SK-N-SH treated with all-trans-retinoic acid at 6 μM for 48 hours (cell line): ENCODE measurements around the gene MYO9A.

ENCODE experiments used
- ATAC-seq: fragments of 200-7000 bp; cut with Tn5 transposase; 3 replicates; pipeline ENCODE4 v1.9.1; 2020; ENCODE audit warnings: mild to moderate bottlenecking, moderate library complexity
- ARNTL ChIP-seq: fragments of 450-650 bp; formaldehyde crosslinking; IDR thresholded peaks from 2 replicates; pipeline ENCODE4 v1.5.0; 2020; ENCODE audit warnings: low read depth, mild to moderate bottlenecking, moderate library complexity, borderline replicate concordance
- BACH2 ChIP-seq: fragments of 250-450 bp; sonication (Bioruptor Pico); IDR thresholded peaks from 2 replicates; pipeline ENCODE4 v1.9.0; 2021; ENCODE audit warnings: mild to moderate bottlenecking, borderline replicate concordance
- CSDC2 ChIP-seq: fragments of 250-450 bp; sonication (Bioruptor Pico); IDR thresholded peaks from 2 replicates; pipeline ENCODE4 v1.5.0; 2020; ENCODE audit warnings: mild to moderate bottlenecking, moderate library complexity
- ESRRG ChIP-seq: fragments of 250-450 bp; sonication (Bioruptor Pico); IDR thresholded peaks from 2 replicates; pipeline ENCODE4 v1.6.1; 2021; ENCODE audit warnings: mild to moderate bottlenecking
- GLIS3 ChIP-seq: fragments of 250-450 bp; sonication (Bioruptor Pico); IDR thresholded peaks from 2 replicates; pipeline ENCODE4 v1.5.0; 2020; ENCODE audit warnings: mild to moderate bottlenecking, moderate library complexity
- ISL1 ChIP-seq: fragments of 250-450 bp; sonication (Bioruptor Pico); IDR thresholded peaks from 2 replicates; pipeline ENCODE4 v2.1.2; 2022; ENCODE audit warnings: mild to moderate bottlenecking, moderate library complexity
- OSR1 ChIP-seq: fragments of 250-450 bp; sonication (Bioruptor Pico); IDR thresholded peaks from 2 replicates; pipeline ENCODE4 v1.8.0; 2022; ENCODE audit warnings: moderate library complexity, mild to moderate bottlenecking, inconsistent platforms
- PPARA ChIP-seq: fragments of 250-450 bp; sonication (Bioruptor Pico); IDR thresholded peaks from 2 replicates; pipeline ENCODE4 v1.5.0; 2020; ENCODE audit warnings: mild to moderate bottlenecking, borderline replicate concordance
- RARB ChIP-seq: fragments of 250-450 bp; sonication (Bioruptor Pico); IDR thresholded peaks from 2 replicates; pipeline ENCODE4 v1.8.0; 2021; ENCODE audit warnings: mild to moderate bottlenecking, moderate library complexity
- SNAI2 ChIP-seq: fragments of 250-450 bp; sonication (Bioruptor Pico); IDR thresholded peaks from 2 replicates; pipeline ENCODE4 v1.5.0; 2020; ENCODE audit warnings: mild to moderate bottlenecking, moderate library complexity
- TCF4 ChIP-seq: fragments of 250-450 bp; sonication (Bioruptor Pico); IDR thresholded peaks from 2 replicates; pipeline ENCODE4 v1.8.0; 2021; ENCODE audit warnings: mild to moderate bottlenecking, moderate library complexity, borderline replicate concordance
- TOX ChIP-seq: fragments of 250-450 bp; sonication (Bioruptor Pico); IDR thresholded peaks from 2 replicates; pipeline ENCODE4 v1.8.0; 2021; ENCODE audit warnings: mild to moderate bottlenecking, moderate library complexity, borderline replicate concordance
- ZC3H10 ChIP-seq: fragments of 250-450 bp; sonication (Bioruptor Pico); IDR thresholded peaks from 2 replicates; pipeline ENCODE4 v1.5.1; 2021; ENCODE audit warnings: mild to moderate bottlenecking, moderate library complexity
- ZFP3 ChIP-seq: fragments of 250-450 bp; sonication (Bioruptor Pico); IDR thresholded peaks from 2 replicates; pipeline ENCODE4 v1.5.0; 2020; ENCODE audit warnings: mild to moderate bottlenecking, moderate library complexity
- ZFP30 ChIP-seq: fragments of 450-650 bp; formaldehyde crosslinking; IDR thresholded peaks from 2 replicates; pipeline ENCODE4 v1.5.0; 2022; ENCODE audit warnings: mild to moderate bottlenecking, moderate library complexity
- ZNF565 ChIP-seq: fragments of 450-650 bp; formaldehyde crosslinking; conservative IDR thresholded peaks from 2 replicates; pipeline ENCODE4 v1.5.0; 2020; ENCODE audit warnings: low read depth, mild to moderate bottlenecking, moderate library complexity
- ZNF8 ChIP-seq: fragments of 450-650 bp; formaldehyde crosslinking; IDR thresholded peaks from 2 replicates; pipeline ENCODE4 v1.5.0; 2020; ENCODE audit warnings: mild to moderate bottlenecking, moderate library complexity
- TF ChIP-seq, protein P1 (sequence below): fragments of 250-450 bp; sonication (Bioruptor Pico); IDR thresholded peaks from 2 replicates; pipeline ENCODE4 v1.5.1; 2021; ENCODE audit warnings: mild to moderate bottlenecking, moderate library complexity
- TF ChIP-seq, protein P2 (sequence below): fragments of 250-450 bp; sonication (Bioruptor Pico); IDR thresholded peaks from 2 replicates; pipeline ENCODE4 v1.5.0; 2020; ENCODE audit warnings: mild to moderate bottlenecking, moderate library complexity
- TF ChIP-seq, protein P3 (sequence below): fragments of 250-450 bp; sonication (Bioruptor Pico); IDR thresholded peaks from 2 replicates; pipeline ENCODE4 v1.5.1; 2020; ENCODE audit warnings: low read depth, mild to moderate bottlenecking, moderate library complexity
- TF ChIP-seq, protein P4 (sequence below): fragments of 250-450 bp; sonication (Bioruptor Pico); IDR thresholded peaks from 2 replicates; pipeline ENCODE4 v1.8.0; 2021; ENCODE audit warnings: low read depth, mild to moderate bottlenecking, moderate library complexity, borderline replicate concordance
- TF ChIP-seq, protein P5 (sequence below): fragments of 250-450 bp; sonication (Bioruptor Pico); IDR thresholded peaks from 2 replicates; pipeline ENCODE4 v1.8.0; 2020; ENCODE audit warnings: mild to moderate bottlenecking, moderate library complexity, borderline replicate concordance

Gene MYO9A

DNA sequence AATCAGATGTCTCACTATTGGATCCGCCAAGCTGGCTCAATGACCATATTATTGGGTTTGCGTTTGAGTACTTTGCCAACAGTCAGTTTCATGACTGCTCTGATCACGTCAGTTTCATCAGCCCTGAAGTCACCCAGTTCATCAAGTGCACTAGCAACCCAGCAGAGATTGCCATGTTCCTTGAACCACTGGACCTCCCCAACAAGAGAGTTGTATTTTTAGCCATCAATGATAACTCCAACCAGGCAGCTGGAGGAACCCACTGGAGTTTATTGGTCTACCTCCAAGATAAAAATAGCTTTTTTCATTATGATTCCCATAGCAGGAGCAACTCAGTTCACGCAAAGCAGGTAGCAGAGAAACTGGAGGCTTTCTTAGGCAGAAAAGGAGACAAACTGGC, 21.7 kb upstream of the MYO9A start:
- no peak for ATAC-seq
- no peak for TF ChIP-seq ZNF8 (CRISPR knock-in tag)
- no peak for TF ChIP-seq ESRRG (CRISPR knock-in tag)
- TF ChIP-seq ISL1 = no peak
- TF ChIP-seq ZFP30 (CRISPR knock-in tag) = no peak
- TF ChIP-seq, protein P1, sequence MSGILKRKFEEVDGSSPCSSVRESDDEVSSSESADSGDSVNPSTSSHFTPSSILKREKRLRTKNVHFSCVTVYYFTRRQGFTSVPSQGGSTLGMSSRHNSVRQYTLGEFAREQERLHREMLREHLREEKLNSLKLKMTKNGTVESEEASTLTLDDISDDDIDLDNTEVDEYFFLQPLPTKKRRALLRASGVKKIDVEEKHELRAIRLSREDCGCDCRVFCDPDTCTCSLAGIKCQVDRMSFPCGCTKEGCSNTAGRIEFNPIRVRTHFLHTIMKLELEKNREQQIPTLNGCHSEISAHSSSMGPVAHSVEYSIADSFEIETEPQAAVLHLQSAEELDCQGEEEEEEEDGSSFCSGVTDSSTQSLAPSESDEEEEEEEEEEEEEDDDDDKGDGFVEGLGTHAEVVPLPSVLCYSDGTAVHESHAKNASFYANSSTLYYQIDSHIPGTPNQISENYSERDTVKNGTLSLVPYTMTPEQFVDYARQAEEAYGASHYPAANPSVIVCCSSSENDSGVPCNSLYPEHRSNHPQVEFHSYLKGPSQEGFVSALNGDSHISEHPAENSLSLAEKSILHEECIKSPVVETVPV (CRISPR knock-in tag) = no peak
- no peak for TF ChIP-seq TCF4 (CRISPR knock-in tag)
- no peak for TF ChIP-seq PPARA (CRISPR knock-in tag)
- TF ChIP-seq CSDC2 = no peak
- TF ChIP-seq, protein P2, sequence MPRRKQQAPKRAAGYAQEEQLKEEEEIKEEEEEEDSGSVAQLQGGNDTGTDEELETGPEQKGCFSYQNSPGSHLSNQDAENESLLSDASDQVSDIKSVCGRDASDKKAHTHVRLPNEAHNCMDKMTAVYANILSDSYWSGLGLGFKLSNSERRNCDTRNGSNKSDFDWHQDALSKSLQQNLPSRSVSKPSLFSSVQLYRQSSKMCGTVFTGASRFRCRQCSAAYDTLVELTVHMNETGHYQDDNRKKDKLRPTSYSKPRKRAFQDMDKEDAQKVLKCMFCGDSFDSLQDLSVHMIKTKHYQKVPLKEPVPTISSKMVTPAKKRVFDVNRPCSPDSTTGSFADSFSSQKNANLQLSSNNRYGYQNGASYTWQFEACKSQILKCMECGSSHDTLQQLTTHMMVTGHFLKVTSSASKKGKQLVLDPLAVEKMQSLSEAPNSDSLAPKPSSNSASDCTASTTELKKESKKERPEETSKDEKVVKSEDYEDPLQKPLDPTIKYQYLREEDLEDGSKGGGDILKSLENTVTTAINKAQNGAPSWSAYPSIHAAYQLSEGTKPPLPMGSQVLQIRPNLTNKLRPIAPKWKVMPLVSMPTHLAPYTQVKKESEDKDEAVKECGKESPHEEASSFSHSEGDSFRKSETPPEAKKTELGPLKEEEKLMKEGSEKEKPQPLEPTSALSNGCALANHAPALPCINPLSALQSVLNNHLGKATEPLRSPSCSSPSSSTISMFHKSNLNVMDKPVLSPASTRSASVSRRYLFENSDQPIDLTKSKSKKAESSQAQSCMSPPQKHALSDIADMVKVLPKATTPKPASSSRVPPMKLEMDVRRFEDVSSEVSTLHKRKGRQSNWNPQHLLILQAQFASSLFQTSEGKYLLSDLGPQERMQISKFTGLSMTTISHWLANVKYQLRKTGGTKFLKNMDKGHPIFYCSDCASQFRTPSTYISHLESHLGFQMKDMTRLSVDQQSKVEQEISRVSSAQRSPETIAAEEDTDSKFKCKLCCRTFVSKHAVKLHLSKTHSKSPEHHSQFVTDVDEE (CRISPR knock-in tag) = no peak
- no peak for TF ChIP-seq ARNTL
- TF ChIP-seq, protein P3, sequence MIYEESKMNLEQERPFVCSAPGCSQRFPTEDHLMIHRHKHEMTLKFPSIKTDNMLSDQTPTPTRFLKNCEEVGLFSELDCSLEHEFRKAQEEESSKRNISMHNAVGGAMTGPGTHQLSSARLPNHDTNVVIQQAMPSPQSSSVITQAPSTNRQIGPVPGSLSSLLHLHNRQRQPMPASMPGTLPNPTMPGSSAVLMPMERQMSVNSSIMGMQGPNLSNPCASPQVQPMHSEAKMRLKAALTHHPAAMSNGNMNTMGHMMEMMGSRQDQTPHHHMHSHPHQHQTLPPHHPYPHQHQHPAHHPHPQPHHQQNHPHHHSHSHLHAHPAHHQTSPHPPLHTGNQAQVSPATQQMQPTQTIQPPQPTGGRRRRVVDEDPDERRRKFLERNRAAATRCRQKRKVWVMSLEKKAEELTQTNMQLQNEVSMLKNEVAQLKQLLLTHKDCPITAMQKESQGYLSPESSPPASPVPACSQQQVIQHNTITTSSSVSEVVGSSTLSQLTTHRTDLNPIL = no peak
- TF ChIP-seq GLIS3 (CRISPR knock-in tag) = no peak
- TF ChIP-seq SNAI2 = no peak
- TF ChIP-seq, protein P4, sequence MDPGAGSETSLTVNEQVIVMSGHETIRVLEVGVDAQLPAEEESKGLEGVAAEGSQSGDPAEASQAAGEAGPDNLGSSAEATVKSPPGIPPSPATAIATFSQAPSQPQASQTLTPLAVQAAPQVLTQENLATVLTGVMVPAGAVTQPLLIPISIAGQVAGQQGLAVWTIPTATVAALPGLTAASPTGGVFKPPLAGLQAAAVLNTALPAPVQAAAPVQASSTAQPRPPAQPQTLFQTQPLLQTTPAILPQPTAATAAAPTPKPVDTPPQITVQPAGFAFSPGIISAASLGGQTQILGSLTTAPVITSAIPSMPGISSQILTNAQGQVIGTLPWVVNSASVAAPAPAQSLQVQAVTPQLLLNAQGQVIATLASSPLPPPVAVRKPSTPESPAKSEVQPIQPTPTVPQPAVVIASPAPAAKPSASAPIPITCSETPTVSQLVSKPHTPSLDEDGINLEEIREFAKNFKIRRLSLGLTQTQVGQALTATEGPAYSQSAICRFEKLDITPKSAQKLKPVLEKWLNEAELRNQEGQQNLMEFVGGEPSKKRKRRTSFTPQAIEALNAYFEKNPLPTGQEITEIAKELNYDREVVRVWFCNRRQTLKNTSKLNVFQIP (CRISPR knock-in tag) = no peak

DNA sequence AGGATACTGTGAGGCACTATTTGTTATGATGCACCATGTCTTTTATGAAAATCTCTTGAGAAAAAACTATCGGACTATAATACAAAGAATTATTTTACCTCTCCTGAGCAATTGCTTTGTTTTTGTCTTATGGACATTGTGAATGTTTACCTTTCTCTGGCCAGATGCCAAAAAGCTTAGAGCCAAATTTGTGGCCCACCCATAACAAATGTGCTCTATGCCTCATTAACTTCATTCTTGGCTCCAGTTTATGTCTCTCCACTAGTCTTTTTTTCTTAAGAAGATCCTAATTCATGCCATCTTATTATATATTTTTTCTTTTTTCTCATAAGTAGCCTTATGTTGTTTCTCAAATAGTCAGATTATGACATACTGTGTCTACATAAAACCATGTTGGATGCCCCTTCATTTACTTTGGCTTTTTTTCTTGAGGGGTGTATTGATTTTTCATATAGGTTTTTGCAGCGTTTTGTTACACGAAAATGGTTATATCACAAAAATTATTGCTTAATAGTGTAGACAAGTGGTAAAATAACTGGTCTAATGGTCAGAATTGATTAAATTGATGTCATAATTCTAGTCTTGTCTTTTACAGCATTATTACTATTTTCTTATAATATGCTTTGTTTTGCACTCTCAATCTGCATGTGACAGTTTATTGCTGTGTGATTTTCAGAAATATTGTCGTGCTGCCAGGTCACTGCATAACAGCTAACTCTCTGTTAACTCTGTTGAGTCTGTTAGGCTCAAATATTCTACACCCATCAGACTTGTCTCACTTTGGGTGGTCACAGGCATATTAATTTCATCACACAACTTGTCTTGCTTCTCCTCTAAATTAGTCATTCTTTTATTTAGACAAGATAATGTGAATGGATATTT, 18.5 kb upstream of the MYO9A start:
- TF ChIP-seq ZC3H10 (CRISPR knock-in tag) = no peak
- TF ChIP-seq ARNTL = no peak
- no peak for TF ChIP-seq ZFP3 (CRISPR knock-in tag)
- TF ChIP-seq ZNF565 (CRISPR knock-in tag) = no peak
- TF ChIP-seq, protein P5, sequence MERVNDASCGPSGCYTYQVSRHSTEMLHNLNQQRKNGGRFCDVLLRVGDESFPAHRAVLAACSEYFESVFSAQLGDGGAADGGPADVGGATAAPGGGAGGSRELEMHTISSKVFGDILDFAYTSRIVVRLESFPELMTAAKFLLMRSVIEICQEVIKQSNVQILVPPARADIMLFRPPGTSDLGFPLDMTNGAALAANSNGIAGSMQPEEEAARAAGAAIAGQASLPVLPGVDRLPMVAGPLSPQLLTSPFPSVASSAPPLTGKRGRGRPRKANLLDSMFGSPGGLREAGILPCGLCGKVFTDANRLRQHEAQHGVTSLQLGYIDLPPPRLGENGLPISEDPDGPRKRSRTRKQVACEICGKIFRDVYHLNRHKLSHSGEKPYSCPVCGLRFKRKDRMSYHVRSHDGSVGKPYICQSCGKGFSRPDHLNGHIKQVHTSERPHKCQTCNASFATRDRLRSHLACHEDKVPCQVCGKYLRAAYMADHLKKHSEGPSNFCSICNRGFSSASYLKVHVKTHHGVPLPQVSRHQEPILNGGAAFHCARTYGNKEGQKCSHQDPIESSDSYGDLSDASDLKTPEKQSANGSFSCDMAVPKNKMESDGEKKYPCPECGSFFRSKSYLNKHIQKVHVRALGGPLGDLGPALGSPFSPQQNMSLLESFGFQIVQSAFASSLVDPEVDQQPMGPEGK = no peak
- TF ChIP-seq PPARA (CRISPR knock-in tag) = no peak
- no peak for TF ChIP-seq RARB (CRISPR knock-in tag)

DNA sequence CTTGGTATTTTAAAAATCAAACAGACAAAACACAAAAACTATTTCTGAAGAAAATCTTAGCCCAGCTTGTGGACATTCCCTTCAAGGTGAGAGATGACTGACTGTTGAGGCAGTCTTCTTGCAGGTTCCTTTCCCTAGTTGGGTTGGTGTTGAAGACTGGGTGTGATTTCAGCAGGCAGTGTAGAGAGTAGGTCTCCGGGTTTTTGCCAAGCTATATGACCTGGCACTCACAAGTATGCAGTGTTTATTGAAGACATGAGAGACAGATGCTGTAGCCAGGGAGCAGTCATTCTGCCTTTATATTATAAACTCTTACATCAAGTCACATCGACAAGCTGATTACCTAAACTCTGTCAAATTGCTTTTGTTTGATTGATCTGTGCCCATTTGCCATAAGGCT, 17.8 kb upstream of the MYO9A start:
- ATAC-seq = no peak
- TF ChIP-seq, protein P5 = no peak
- TF ChIP-seq, protein P3 = no peak
- TF ChIP-seq ZNF565 (CRISPR knock-in tag) = no peak
- TF ChIP-seq CSDC2 = no peak
- no peak for TF ChIP-seq BACH2 (CRISPR knock-in tag)
- TF ChIP-seq TCF4 (CRISPR knock-in tag) = no peak
- no peak for TF ChIP-seq OSR1 (CRISPR knock-in tag)
- TF ChIP-seq, protein P4 (CRISPR knock-in tag) = no peak
- TF ChIP-seq ARNTL = no peak
- no peak for TF ChIP-seq RARB (CRISPR knock-in tag)
- TF ChIP-seq ESRRG (CRISPR knock-in tag) = no peak
- TF ChIP-seq TOX = no peak
- TF ChIP-seq ZFP30 (CRISPR knock-in tag) = no peak
- TF ChIP-seq GLIS3 (CRISPR knock-in tag) = no peak
- TF ChIP-seq ZC3H10 (CRISPR knock-in tag) = no peak
- TF ChIP-seq ISL1 = no peak

More for the DNA sequence above, 18.5 kb upstream of the MYO9A start:
- no peak for ATAC-seq
